Breast epithelium (tissue), 4 donors: Measurements from ENCODE around the gene CDH18. TPM values are rescaled to one million over a fixed set of nuclear protein-coding genes. Genes with fewer than 3 reads are reported as not detected.
"Not testable (repeated sequence)": the region's sequence is repeated elsewhere in the genome, so short reads cannot be mapped to it uniquely, and the experiment has no call there.

Source experiments
- DNase-seq, 2 donors: peaks; one replicate each; pipeline ENCODE4 v3.0.0-alpha.2; 2019; ENCODE audit warnings: low spot score in 2 of 2
- H3K27ac ChIP-seq, 2 donors: fragments of 200-600 bp; sonication (generic) in 1 of 2; one replicate each; pipeline ENCODE4 v1.5.1; 2016 to 2019; ENCODE audit warnings: mild to moderate bottlenecking in 1 of 2
- H3K27me3 ChIP-seq, 2 donors: fragments of 200-600 bp; sonication (generic) in 1 of 2; one replicate each; pipeline versions ENCODE4 v1.5.1 to v1.6.0; 2017 to 2019; ENCODE audit warnings: control low read depth in 1 of 2, mild to moderate bottlenecking in 1 of 2
- H3K36me3 ChIP-seq: fragments of 200-600 bp; one replicate; pipeline ENCODE4 v1.5.1; 2019
- H3K4me1 ChIP-seq, 2 donors: fragments of 200-600 bp; sonication (generic); one replicate each; pipeline ENCODE4 v1.5.1; 2016 to 2019; ENCODE audit warnings: control low read depth in 1 of 2
- H3K4me3 ChIP-seq, 3 donors: fragments of 200-600 bp; sonication (generic); 1 replicate in 2 of 3; 2 replicates in 1 of 3; pipeline ENCODE4 v1.5.1; 2016 to 2019; ENCODE audit warnings: mild to moderate bottlenecking in 3 of 3, moderate library complexity in 2 of 3
- H3K9me3 ChIP-seq, 2 donors: fragments of 200-600 bp; sonication (generic) in 1 of 2; one replicate each; pipeline ENCODE4 v1.5.1; 2016 to 2019; ENCODE audit warnings: control low read depth in 1 of 2
- POLR2A ChIP-seq: fragments of 450-650 bp; IDR thresholded peaks from one replicate; pipeline ENCODE4 v1.6.1; 2016; ENCODE audit warnings: antibody characterized with exemption, mild to moderate bottlenecking, moderate library complexity
- POLR2AphosphoS5 ChIP-seq, 3 donors: sonication (generic); formaldehyde crosslinking; IDR thresholded peaks; one replicate each; pipeline ENCODE4 v1.6.1; 2017; ENCODE audit warnings: antibody characterized with exemption in 3 of 3
- intact Hi-C: fragments of 100-400 bp; cut with DNase I; formaldehyde crosslinking; loops from one replicate; pipeline ENCODE4 v1.15.1; 2023; ENCODE audit warnings: low total_unique reads
- total RNA-seq, 3 donors: library from RNA; depleted of rRNA; stranded (reverse); fragments of >200 nt; gene quantifications; one replicate each; pipeline ENCODE4 v1.1.0, GENCODE V29; 2016
- TF ChIP-seq, protein P1 (sequence below), 3 donors: fragments of 450-650 bp; IDR thresholded peaks; one replicate each; pipeline ENCODE4 v1.5.1; 2016 to 2017; ENCODE audit warnings: antibody characterized with exemption in 3 of 3, mild to moderate bottlenecking in 3 of 3, moderate library complexity in 3 of 3

The CDH18 gene
- total RNA-seq, 3 donors from 2014 or later: not detected

GRCh38 chr5:19855031-19855430, 133.0 kb downstream of the CDH18 start:
- Histone ChIP-seq H3K27ac (no peak overlapping the region), H3K4me1 (no peaks in the 10 kb centered on the region), H3K36me3 (no peaks in the 10 kb centered on the region), H3K27me3 (no peaks in the 10 kb centered on the region), H3K4me3 (no peak overlapping the region), H3K9me3 (no peaks in the 10 kb centered on the region)
- DNase-seq: no peak
- intact Hi-C loops: no loop called here
- TF ChIP-seq, protein P1, sequence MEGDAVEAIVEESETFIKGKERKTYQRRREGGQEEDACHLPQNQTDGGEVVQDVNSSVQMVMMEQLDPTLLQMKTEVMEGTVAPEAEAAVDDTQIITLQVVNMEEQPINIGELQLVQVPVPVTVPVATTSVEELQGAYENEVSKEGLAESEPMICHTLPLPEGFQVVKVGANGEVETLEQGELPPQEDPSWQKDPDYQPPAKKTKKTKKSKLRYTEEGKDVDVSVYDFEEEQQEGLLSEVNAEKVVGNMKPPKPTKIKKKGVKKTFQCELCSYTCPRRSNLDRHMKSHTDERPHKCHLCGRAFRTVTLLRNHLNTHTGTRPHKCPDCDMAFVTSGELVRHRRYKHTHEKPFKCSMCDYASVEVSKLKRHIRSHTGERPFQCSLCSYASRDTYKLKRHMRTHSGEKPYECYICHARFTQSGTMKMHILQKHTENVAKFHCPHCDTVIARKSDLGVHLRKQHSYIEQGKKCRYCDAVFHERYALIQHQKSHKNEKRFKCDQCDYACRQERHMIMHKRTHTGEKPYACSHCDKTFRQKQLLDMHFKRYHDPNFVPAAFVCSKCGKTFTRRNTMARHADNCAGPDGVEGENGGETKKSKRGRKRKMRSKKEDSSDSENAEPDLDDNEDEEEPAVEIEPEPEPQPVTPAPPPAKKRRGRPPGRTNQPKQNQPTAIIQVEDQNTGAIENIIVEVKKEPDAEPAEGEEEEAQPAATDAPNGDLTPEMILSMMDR (IDR thresholded peaks at IDR 0.05): no peak
- TF ChIP-seq POLR2A (no peak), POLR2AphosphoS5 (IDR thresholded peaks at IDR 0.05) (no peak)

DNA sequence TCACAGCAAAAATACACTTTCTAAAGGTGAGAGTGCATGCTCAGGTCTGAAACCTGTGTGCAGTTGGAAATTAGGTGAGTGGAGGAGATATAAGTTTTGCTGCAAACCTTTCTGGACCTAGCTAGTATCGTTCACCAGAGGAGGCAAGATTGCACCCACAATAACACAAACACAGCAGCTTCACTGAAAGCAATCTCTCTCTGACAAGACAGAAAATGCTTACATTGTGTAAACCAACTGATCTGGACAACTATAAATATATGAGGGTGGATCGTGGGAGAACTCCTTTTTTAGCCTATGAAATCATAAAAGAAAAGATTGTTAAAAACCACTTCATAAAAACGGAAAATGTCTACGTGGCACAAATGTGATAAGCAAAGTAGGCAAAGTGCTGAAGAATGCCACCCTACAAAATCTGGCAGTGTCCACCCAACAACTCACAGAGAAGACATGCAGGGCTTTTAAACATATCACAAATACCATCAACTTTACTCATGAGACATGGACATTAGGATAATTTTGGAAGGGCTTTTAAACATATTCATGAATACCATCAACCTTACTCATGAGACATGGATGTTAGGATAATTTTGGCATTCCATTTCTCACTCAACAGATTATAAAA, 134.3 kb downstream of the CDH18 start:
- H3K4me3 ChIP-seq: no peak overlapping the region
- H3K9me3 ChIP-seq: no peaks in the 10 kb centered on the region
- no peaks in the 10 kb centered on the region for H3K27me3 ChIP-seq
- no peaks in the 10 kb centered on the region for H3K36me3 ChIP-seq
- intact Hi-C loops: no loop called here
- no peak for TF ChIP-seq POLR2A
- no peak for TF ChIP-seq POLR2AphosphoS5 (IDR thresholded peaks at IDR 0.05)
- TF ChIP-seq, protein P1 (IDR thresholded peaks at IDR 0.05): no peak
- DNase-seq: no peak
- no peaks in the 10 kb centered on the region for H3K4me1 ChIP-seq
- H3K27ac ChIP-seq: no peak overlapping the region

DNA sequence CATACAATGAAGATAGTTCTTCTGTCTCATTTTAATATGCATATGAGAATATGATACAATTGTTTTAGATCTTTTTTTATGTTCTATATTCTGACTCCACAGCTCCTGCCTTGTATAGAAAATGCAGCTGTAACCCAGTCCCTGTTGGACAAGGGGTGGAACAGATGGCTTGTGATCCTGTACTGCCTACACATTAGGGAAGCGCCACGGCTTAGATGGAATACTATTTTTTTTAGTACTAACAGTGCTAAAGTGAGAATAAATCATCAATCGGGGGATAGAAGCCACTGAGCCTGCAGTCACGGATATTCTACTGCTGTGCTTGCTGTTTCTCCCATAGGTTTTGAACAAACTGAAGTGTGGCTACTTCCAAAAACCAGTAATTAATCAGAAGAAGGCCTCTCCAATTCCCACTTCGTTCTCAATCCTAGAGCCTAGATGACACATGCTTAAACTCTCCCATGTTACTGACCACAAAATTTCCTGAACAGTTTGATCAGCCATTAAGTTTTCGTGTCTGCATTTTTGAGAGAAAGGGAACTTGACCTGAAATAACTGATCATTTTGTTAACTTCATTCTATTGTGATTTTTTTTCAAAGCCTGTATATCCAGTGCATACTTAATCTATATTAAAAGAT, 150.3 kb downstream of the CDH18 start:
- no peak for DNase-seq
- Histone ChIP-seq H3K36me3 (no peaks in the 10 kb centered on the region), H3K4me1 (no peaks in the 10 kb centered on the region), H3K27me3 (no peaks in the 10 kb centered on the region), H3K4me3 (no peak overlapping the region), H3K27ac (no peak overlapping the region), H3K9me3 (peaks cover 0 to 15% of the 10 kb centered on the region in 2 donors)
- intact Hi-C loops: no loop called here
- TF ChIP-seq POLR2AphosphoS5 (IDR thresholded peaks at IDR 0.05) (no peak), POLR2A (no peak)
- TF ChIP-seq, protein P1 (IDR thresholded peaks at IDR 0.05): no peak

- Histone ChIP-seq H3K27ac (no peak overlapping the region), H3K4me3 (no peak overlapping the region), H3K27me3 (no peaks in the 10 kb centered on the region), H3K9me3 (peaks cover 0 to 27% of the 10 kb centered on the region in 2 donors), H3K36me3 (no peaks in the 10 kb centered on the region), H3K4me1 (no peaks in the 10 kb centered on the region)
- no peak for DNase-seq
- intact Hi-C loops: no loop called here
- TF ChIP-seq POLR2A (no peak), POLR2AphosphoS5 (IDR thresholded peaks at IDR 0.05) (no peak)
- TF ChIP-seq, protein P1 (IDR thresholded peaks at IDR 0.05): no peak
Measured at GRCh38 chr5:19835442-19835841, 152.6 kb downstream of the CDH18 start.

GRCh38 chr5:19812720-19813119, 175.3 kb downstream of the CDH18 start:
- not testable (repeated sequence) for DNase-seq, H3K27me3 ChIP-seq, H3K4me1 ChIP-seq, H3K27ac ChIP-seq, H3K9me3 ChIP-seq, H3K4me3 ChIP-seq, H3K36me3 ChIP-seq
- intact Hi-C loops: loop anchor here (10.0 kb wide), 1 partner anchor 1922 kb away; no protein-coding TSS in a partner anchor
